IPS-NIHi7 (cell line): ENCODE measurements around the gene STK4.

Experiments used
- DNase-seq: peaks from one replicate; pipeline ENCODE4 v3.0.0; 2012; ENCODE audit warnings: mixed read lengths; ENCODE audit errors: extremely low spot score

Gene STK4

GRCh38 chr20:45085867-45086266 is 119.6 kb downstream of the STK4 start:
- DNase-seq, result no peak

- no peak for DNase-seq
Measured at GRCh38 chr20:45087097-45087790, 120.9 kb downstream of the STK4 start.

GRCh38 chr20:45087814-45088213 is 121.5 kb downstream of the STK4 start:
- no peak for DNase-seq

- no peak for DNase-seq
Measured at GRCh38 chr20:45088247-45088646, 121.9 kb downstream of the STK4 start.

- DNase-seq, result no peak
Measured at GRCh38 chr20:45090481-45090880, 124.2 kb downstream of the STK4 start.

GRCh38 chr20:45091366-45091765 is 125.1 kb downstream of the STK4 start:
- DNase-seq, result no peak

GRCh38 chr20:45092898-45093297 is 126.6 kb downstream of the STK4 start:
- DNase-seq, result no peak

- DNase-seq, result no peak
Measured at GRCh38 chr20:45094201-45094600, 127.9 kb downstream of the STK4 start.

- DNase-seq, result no peak
Measured at GRCh38 chr20:45094864-45095574, 128.7 kb downstream of the STK4 start.

- DNase-seq, result peak; percentile 74
Measured at GRCh38 chr20:45095805-45096238, 129.5 kb downstream of the STK4 start.

- no peak for DNase-seq
Measured at GRCh38 chr20:45096781-45097180, 130.5 kb downstream of the STK4 start.

- peak; percentile 33 for DNase-seq
Measured at GRCh38 chr20:45097485-45098102, 131.3 kb downstream of the STK4 start.

- peak; percentile 86 for DNase-seq
Measured at GRCh38 chr20:45098103-45098773, 131.9 kb downstream of the STK4 start.

- DNase-seq, result peak; percentile 86
Measured at GRCh38 chr20:45100563-45101245, 134.4 kb downstream of the STK4 start, which contains the start of gene KCNS1. Gene KCNS1, minus strand, starts transcription at chr20:45101127. Its CDS starts 1,891 bp downstream, at chr20:45099236.

- DNase-seq, result no peak
Measured at GRCh38 chr20:45101333-45101850, 135.1 kb downstream of the STK4 start.

- DNase-seq, result no peak
Measured at GRCh38 chr20:45103072-45103471, 136.8 kb downstream of the STK4 start.

GRCh38 chr20:45104786-45105185 is 138.5 kb downstream of the STK4 start:
- no peak for DNase-seq

- DNase-seq, result no peak
Measured at GRCh38 chr20:45105317-45105716, 139.0 kb downstream of the STK4 start.

GRCh38 chr20:45109634-45110033 is 143.3 kb downstream of the STK4 start:
- no peak for DNase-seq

- no peak for DNase-seq
Measured at GRCh38 chr20:45110301-45110700, 144.0 kb downstream of the STK4 start.

- DNase-seq, result no peak
Measured at GRCh38 chr20:45111285-45111684, 145.0 kb downstream of the STK4 start.
